K562 (cell line): Measurements from ENCODE around the gene AVPI1. TPM values are rescaled to one million over a fixed set of nuclear protein-coding genes. Genes with fewer than 3 reads are reported as not detected.

Source experiments
- BCOR ChIP-seq: fragments of 450-650 bp; IDR thresholded peaks from 2 replicates; pipeline ENCODE4 v1.6.1; 2016
- CBX5 ChIP-seq: IDR thresholded peaks from 2 replicates; pipeline ENCODE4 v1.6.1; 2014; ENCODE audit warnings: low read depth, borderline replicate concordance
- CBX8 ChIP-seq: fragments of 200-600 bp; sonication (generic); IDR thresholded peaks from 2 replicates; pipeline ENCODE4 v1.6.1; 2012; ENCODE audit warnings: borderline replicate concordance, mixed run types, low read depth, mild to moderate bottlenecking, moderate library complexity, mixed read lengths, low read length, control low read depth, inconsistent platforms; ENCODE audit not compliant: poor library complexity, severe bottlenecking; ENCODE audit errors: extremely low read depth
- CCNT2 ChIP-seq: IDR thresholded peaks from 2 replicates; pipeline ENCODE4 v1.6.1; 2011; ENCODE audit warnings: borderline replicate concordance, low read depth, mild to moderate bottlenecking, moderate library complexity, mixed read lengths, low read length; ENCODE audit not compliant: insufficient read length; ENCODE audit errors: extremely low read depth
- HEY1 ChIP-seq: fragments of 250-450 bp; sonication (Bioruptor Pico); IDR thresholded peaks from 2 replicates; pipeline ENCODE4 v1.5.0; 2020; ENCODE audit warnings: mild to moderate bottlenecking, moderate library complexity, borderline replicate concordance
- HMG20A ChIP-seq: fragments of 450-650 bp; formaldehyde crosslinking; conservative IDR thresholded peaks from 2 replicates; pipeline ENCODE4 v1.4.0; 2020; ENCODE audit warnings: mild to moderate bottlenecking, mixed read lengths
- KDM1A ChIP-seq, 2 experiments: fragments of 450-650 bp; IDR thresholded peaks; 2 replicates each; pipeline ENCODE4 v1.6.1; 2016; ENCODE audit warnings: mild to moderate bottlenecking in 2 of 2
- MAZ ChIP-seq, 2 experiments: fragments of 450-650 bp in 1 of 2; sonication (generic) in 1 of 2; formaldehyde crosslinking; IDR thresholded peaks in 1 of 2; conservative IDR thresholded peaks in 1 of 2; 2 replicates each; pipeline versions ENCODE4 v1.4.0 to v1.5.0; 2020; ENCODE audit warnings: mild to moderate bottlenecking in 1 of 2, missing genetic modification reagents in 1 of 2
- MTA1 ChIP-seq: fragments of 450-650 bp; IDR thresholded peaks from 2 replicates; pipeline ENCODE4 v1.6.1; 2017; ENCODE audit warnings: borderline replicate concordance
- NR4A1 ChIP-seq, 2 experiments: fragments of 250-450 bp in 1 of 2; fragments of 450-650 bp in 1 of 2; sonication (Bioruptor Pico) in 1 of 2; IDR thresholded peaks; 2 replicates each; pipeline versions ENCODE4 v1.4.0 to v1.6.1; 2016 to 2020; ENCODE audit warnings: mild to moderate bottlenecking in 2 of 2, missing compliant biosample characterization in 1 of 2, missing genetic modification characterization in 1 of 2, moderate library complexity in 1 of 2
- PCBP2 ChIP-seq: fragments of 200-400 bp; formaldehyde crosslinking; IDR thresholded peaks from 2 replicates; pipeline ENCODE4 v1.6.1; 2018; ENCODE audit warnings: low read length, low read depth, mild to moderate bottlenecking, moderate library complexity; ENCODE audit not compliant: poor library complexity, severe bottlenecking
- PML ChIP-seq: IDR thresholded peaks from 2 replicates; pipeline ENCODE4 v1.6.1; 2012; ENCODE audit warnings: low read length, inconsistent platforms
- PPARD ChIP-seq: fragments of 250-450 bp; sonication (Bioruptor Pico); IDR thresholded peaks from 2 replicates; pipeline ENCODE4 v1.8.0; 2022; ENCODE audit warnings: inconsistent platforms, mild to moderate bottlenecking, moderate library complexity
- SIX5 ChIP-seq, 2 experiments: IDR thresholded peaks; 2 replicates each; pipeline ENCODE4 v1.6.1; 2011; ENCODE audit warnings: low read length in 2 of 2, borderline replicate concordance in 1 of 2, low read depth in 1 of 2, mild to moderate bottlenecking in 1 of 2, moderate library complexity in 1 of 2; ENCODE audit not compliant: insufficient read depth in 1 of 2
- SLC30A9 ChIP-seq: fragments of 250-450 bp; sonication (Bioruptor Pico); IDR thresholded peaks from 2 replicates; pipeline ENCODE4 v1.8.0; 2022; ENCODE audit warnings: mild to moderate bottlenecking, moderate library complexity
- TCF3 ChIP-seq: sonication (generic); formaldehyde crosslinking; IDR thresholded peaks from 2 replicates; pipeline ENCODE4 v1.4.0; 2020; ENCODE audit warnings: mild to moderate bottlenecking, missing genetic modification reagents
- THAP12 ChIP-seq: fragments of 250-450 bp; sonication (Bioruptor Pico); IDR thresholded peaks from 2 replicates; pipeline ENCODE4 v1.9.0; 2021; ENCODE audit warnings: mild to moderate bottlenecking, inconsistent platforms
- ZNF23 ChIP-seq: fragments of 250-450 bp; sonication (Bioruptor Pico); IDR thresholded peaks from 2 replicates; pipeline ENCODE4 v1.4.0; 2020; ENCODE audit warnings: mild to moderate bottlenecking
- ZNF324 ChIP-seq: fragments of 250-450 bp; sonication (Bioruptor Pico); IDR thresholded peaks from 2 replicates; pipeline ENCODE4 v1.4.0; 2020; ENCODE audit warnings: mild to moderate bottlenecking
- ZNF408 ChIP-seq: fragments of 250-450 bp; sonication (Bioruptor Pico); IDR thresholded peaks from 2 replicates; pipeline ENCODE4 v1.4.0; 2020; ENCODE audit warnings: low read depth, mild to moderate bottlenecking, moderate library complexity
- ZNF586 ChIP-seq: fragments of 450-650 bp; formaldehyde crosslinking; conservative IDR thresholded peaks from 2 replicates; pipeline ENCODE4 v1.4.0; 2020; ENCODE audit warnings: mild to moderate bottlenecking, moderate library complexity
- ZNF655 ChIP-seq: fragments of 250-450 bp; sonication (Bioruptor Pico); IDR thresholded peaks from 2 replicates; pipeline ENCODE4 v1.5.0; 2021
- ZNF75A ChIP-seq: fragments of 450-650 bp; formaldehyde crosslinking; IDR thresholded peaks from 2 replicates; pipeline ENCODE4 v1.4.0; 2020; ENCODE audit warnings: mild to moderate bottlenecking
- polyA plus RNA-seq, 8 experiments: library from polyadenylated mRNA; depleted of rRNA in 4 of 8; stranded (reverse) in 5 of 8; unstranded in 3 of 8; fragments of >200 nt; fragmentation: Nextera tagmentation in 2 of 8; fragmentation: Illumina TruSeq in 1 of 8; extraction: Ambion mirVana in 2 of 8; extraction: Trizol in 1 of 8; gene quantifications; 2 replicates each; pipeline versions ENCODE4 v1.2.1 to v1.2.3, GENCODE V29; 2011 to 2014; ENCODE audit warnings: inconsistent platforms in 1 of 8, missing spikeins in 1 of 8
- total RNA-seq, 7 experiments: library from RNA; depleted of rRNA in 6 of 7; stranded (reverse); fragments of >200 nt in 6 of 7; fragmentation: Illumina TruSeq in 2 of 7; extraction: Trizol in 2 of 7; gene quantifications; 2 replicates each; pipeline versions ENCODE4 v1.2.1 to v1.2.3, GENCODE V29; 2011 to 2021; ENCODE audit warnings: low replicate concordance in 1 of 7

The AVPI1 gene
- total and polyA plus RNA-seq, 9 of the 15 experiments (the other 6 are each of a cell fraction or from before 2014, with no cell fraction given), result 0.90 to 10.4 (median 7.4) TPM

- peak; percentile 31 to 40; a peak in 2 of 4 replicates for TF ChIP-seq KDM1A (IDR thresholded peaks at IDR 0.05)
- no peak for TF ChIP-seq SLC30A9 (CRISPR knock-in tag)
- TF ChIP-seq TCF3 (CRISPR knock-in tag), result peak; percentile 67
- TF ChIP-seq PPARD (CRISPR knock-in tag), result no peak
- no peak for TF ChIP-seq CBX8
- no peak for TF ChIP-seq THAP12
- no peak for TF ChIP-seq NR4A1 (CRISPR knock-in tag; IDR thresholded peaks at IDR 0.05)
- TF ChIP-seq NR4A1 (tag; IDR thresholded peaks at IDR 0.05), result no peak
- TF ChIP-seq ZNF75A (CRISPR knock-in tag), result no peak
- TF ChIP-seq ZNF655, result no peak
- no peak for TF ChIP-seq CCNT2
- no peak for TF ChIP-seq MTA1
- no peak for TF ChIP-seq PCBP2
- TF ChIP-seq SIX5 (IDR thresholded peaks at IDR 0.05; ENCODE audit: borderline replicate concordance in 1 of 2, insufficient read depth in 1 of 2, low read depth in 1 of 2, low read length in 2 of 2), result no peak
- TF ChIP-seq MAZ (CRISPR knock-in tag; conservative IDR thresholded peaks at IDR 0.05 in 1 of 2, IDR thresholded peaks at IDR 0.05 in 1 of 2), result no peak
- no peak for TF ChIP-seq PML
- TF ChIP-seq ZNF324 (CRISPR knock-in tag), result no peak
- no peak for TF ChIP-seq ZNF23
- TF ChIP-seq ZNF408 (CRISPR knock-in tag), result no peak
- no peak for TF ChIP-seq BCOR
- no peak for TF ChIP-seq ZNF586 (CRISPR knock-in tag)
- TF ChIP-seq CBX5, result no peak
- TF ChIP-seq HEY1 (CRISPR knock-in tag), result no peak
- no peak for TF ChIP-seq HMG20A (CRISPR knock-in tag)
Observed at GRCh38 chr10:97648562-97649404, 38.3 kb downstream of the AVPI1 start (continued).
